IPS-20b (cell line): ENCODE measurements around the gene AATK.

Experiments used
- H3K27ac ChIP-seq: one replicate; pipeline ENCODE4 v1.5.1; 2013; ENCODE audit warnings: low read length
- H3K27me3 ChIP-seq: 2 replicates; pipeline ENCODE4 v1.6.1; 2013; ENCODE audit warnings: mild to moderate bottlenecking, low read length, inconsistent platforms; ENCODE audit not compliant: insufficient read depth
- H3K36me3 ChIP-seq: 2 replicates; pipeline ENCODE4 v1.6.1; 2013; ENCODE audit warnings: low read depth, mild to moderate bottlenecking, inconsistent platforms, low read length, moderate library complexity; ENCODE audit not compliant: insufficient read depth
- H3K4me1 ChIP-seq: 2 replicates; pipeline ENCODE4 v1.6.1; 2013; ENCODE audit warnings: mild to moderate bottlenecking, control low read depth, inconsistent platforms, low read length, moderate library complexity; ENCODE audit not compliant: insufficient read depth
- H3K4me3 ChIP-seq: 2 replicates; pipeline ENCODE4 v1.5.1; 2013; ENCODE audit warnings: mild to moderate bottlenecking, low read length, inconsistent platforms
- H3K9ac ChIP-seq: 2 replicates; pipeline ENCODE4 v1.6.1; 2013; ENCODE audit warnings: low read depth, mild to moderate bottlenecking, inconsistent platforms, low read length, moderate library complexity
- H3K9me3 ChIP-seq: 2 replicates; pipeline ENCODE4 v1.6.1; 2013; ENCODE audit warnings: mild to moderate bottlenecking, low read depth, low read length, inconsistent platforms; ENCODE audit not compliant: insufficient read depth

The AATK gene

DNA sequence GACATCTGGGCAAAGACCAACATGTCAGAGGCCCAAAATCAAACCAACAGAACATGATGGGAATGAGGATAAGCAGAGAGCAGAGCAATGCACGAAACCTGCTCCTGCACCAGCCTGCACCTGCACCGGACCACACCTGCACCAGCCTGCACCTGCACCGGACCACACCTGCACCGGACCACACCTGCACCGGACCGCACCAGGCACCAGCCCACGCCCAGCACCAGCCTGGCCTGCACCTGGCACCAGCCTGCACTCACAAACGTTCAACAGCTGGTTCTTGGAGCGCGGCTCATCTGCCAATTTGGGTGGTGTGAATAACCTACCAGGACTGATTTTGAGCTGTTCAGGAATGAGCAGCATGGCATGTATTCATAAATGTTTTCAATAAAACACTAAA, 38.6 kb upstream of the AATK start:
- Histone ChIP-seq H3K4me3 (no peak overlapping the region), H3K9ac (no peak overlapping the region), H3K36me3 (peaks cover 9% of the 10 kb centered on the region), H3K27me3 (no peaks in the 10 kb centered on the region), H3K4me1 (no peaks in the 10 kb centered on the region), H3K9me3 (no peaks in the 10 kb centered on the region), H3K27ac (no peak overlapping the region)

DNA sequence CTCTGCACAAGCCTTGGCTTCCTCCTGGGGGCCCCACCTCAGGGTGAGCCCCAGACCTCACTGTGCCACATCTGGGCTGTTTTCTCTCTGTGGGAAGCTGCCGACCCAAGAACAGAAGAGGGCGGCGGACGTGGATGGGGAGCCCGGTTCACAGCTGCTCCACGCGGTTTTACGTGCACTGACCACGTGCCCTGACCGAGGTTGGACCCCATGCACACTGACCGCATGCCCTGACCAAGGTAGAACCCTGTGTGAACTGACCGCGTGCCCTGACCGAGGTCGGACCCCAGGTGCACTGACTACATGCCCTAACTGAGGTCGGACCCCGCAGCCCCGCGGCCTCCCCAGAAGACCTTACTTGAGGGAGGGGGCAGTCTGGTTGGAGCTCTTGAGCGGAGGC, 37.1 kb upstream of the AATK start:
- no peak overlapping the region for H3K9ac ChIP-seq
- H3K27ac ChIP-seq: no peak overlapping the region
- peaks cover 12% of the 10 kb centered on the region for H3K36me3 ChIP-seq
- no peaks in the 10 kb centered on the region for H3K4me1 ChIP-seq
- H3K9me3 ChIP-seq: no peaks in the 10 kb centered on the region
- H3K27me3 ChIP-seq: no peaks in the 10 kb centered on the region
- no peak overlapping the region for H3K4me3 ChIP-seq

DNA sequence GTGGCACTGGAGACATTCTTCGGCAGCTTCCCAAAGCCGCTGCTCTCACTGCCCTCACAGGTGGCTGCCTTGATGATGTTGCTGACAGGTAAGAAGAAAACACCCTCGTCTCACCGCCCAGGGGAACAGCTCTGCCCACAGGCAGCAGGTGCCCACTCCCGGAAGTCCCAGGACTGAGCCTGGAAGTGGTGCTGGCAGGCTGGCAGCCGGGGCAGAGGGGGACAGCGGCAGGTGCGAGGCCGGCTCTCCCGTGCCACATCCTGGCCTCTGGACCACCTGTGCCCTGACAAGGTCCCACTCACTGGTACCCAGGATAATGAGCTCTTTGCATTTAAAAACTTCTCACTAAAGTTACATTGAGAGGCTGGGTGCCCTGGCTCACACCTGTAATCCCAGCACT, 36.3 kb upstream of the AATK start:
- Histone ChIP-seq H3K36me3 (peaks cover 11% of the 10 kb centered on the region), H3K27me3 (no peaks in the 10 kb centered on the region), H3K9me3 (no peaks in the 10 kb centered on the region), H3K4me3 (no peak overlapping the region), H3K27ac (no peak overlapping the region), H3K4me1 (no peaks in the 10 kb centered on the region), H3K9ac (no peak overlapping the region)

GRCh38 chr17:81200695-81201580, 34.9 kb upstream of the AATK start:
- H3K9me3 ChIP-seq: no peaks in the 10 kb centered on the region
- no peak overlapping the region for H3K27ac ChIP-seq
- no peak overlapping the region for H3K4me3 ChIP-seq
- no peaks in the 10 kb centered on the region for H3K4me1 ChIP-seq
- H3K36me3 ChIP-seq: peaks cover 11% of the 10 kb centered on the region; the same call in 1 of the 2 replicates
- H3K27me3 ChIP-seq: no peaks in the 10 kb centered on the region
- no peak overlapping the region for H3K9ac ChIP-seq

DNA sequence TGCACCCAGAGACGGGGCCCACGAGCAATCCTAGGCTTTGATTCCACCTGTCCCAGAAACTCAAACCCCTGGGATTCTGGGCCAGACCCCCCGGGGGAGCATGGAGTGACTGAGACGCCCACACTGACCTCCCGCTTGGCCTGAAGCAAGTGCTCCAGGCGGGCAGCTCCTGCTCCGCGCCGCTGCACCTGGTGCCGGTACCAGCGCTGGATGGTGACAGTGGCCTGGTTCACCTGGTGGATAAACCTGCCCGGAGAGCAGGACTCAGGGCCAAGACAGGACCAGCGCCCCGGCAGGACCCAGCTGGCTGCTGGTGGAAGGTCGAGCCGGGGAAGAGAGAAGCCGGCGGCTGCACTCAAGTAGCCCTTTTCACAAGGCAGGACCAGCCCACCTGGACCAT, 34.2 kb upstream of the AATK start:
- H3K9me3 ChIP-seq: no peaks in the 10 kb centered on the region
- H3K27ac ChIP-seq: no peak overlapping the region
- no peak overlapping the region for H3K9ac ChIP-seq
- H3K4me1 ChIP-seq: no peaks in the 10 kb centered on the region
- H3K36me3 ChIP-seq: peaks cover 11% of the 10 kb centered on the region; the same call in 1 of the 2 replicates
- no peaks in the 10 kb centered on the region for H3K27me3 ChIP-seq
- H3K4me3 ChIP-seq: no peak overlapping the region

DNA sequence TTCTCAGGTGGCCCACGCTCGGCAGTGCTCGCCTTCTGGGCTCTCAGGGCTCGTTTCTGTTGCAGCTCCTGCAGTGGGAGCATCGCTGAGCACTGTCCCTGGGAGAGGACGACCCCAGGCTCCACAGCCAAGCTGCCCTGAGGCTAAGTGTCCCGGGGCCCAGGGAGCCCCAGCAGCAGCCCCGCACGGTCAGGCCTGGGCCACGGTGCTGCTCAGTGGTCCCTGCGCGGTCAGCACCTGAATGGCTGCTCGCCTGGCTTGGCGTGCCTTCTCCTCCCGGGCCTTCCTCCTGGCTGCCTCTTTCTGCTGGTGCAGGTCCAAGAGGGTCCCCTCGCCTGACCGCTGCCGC, 33.4 kb upstream of the AATK start:
- Histone ChIP-seq H3K36me3 (peaks cover 11% of the 10 kb centered on the region; the same call in 1 of the 2 replicates), H3K4me3 (no peak overlapping the region), H3K9me3 (no peaks in the 10 kb centered on the region), H3K27me3 (no peaks in the 10 kb centered on the region), H3K9ac (no peak overlapping the region), H3K4me1 (no peaks in the 10 kb centered on the region), H3K27ac (no peak overlapping the region)

DNA sequence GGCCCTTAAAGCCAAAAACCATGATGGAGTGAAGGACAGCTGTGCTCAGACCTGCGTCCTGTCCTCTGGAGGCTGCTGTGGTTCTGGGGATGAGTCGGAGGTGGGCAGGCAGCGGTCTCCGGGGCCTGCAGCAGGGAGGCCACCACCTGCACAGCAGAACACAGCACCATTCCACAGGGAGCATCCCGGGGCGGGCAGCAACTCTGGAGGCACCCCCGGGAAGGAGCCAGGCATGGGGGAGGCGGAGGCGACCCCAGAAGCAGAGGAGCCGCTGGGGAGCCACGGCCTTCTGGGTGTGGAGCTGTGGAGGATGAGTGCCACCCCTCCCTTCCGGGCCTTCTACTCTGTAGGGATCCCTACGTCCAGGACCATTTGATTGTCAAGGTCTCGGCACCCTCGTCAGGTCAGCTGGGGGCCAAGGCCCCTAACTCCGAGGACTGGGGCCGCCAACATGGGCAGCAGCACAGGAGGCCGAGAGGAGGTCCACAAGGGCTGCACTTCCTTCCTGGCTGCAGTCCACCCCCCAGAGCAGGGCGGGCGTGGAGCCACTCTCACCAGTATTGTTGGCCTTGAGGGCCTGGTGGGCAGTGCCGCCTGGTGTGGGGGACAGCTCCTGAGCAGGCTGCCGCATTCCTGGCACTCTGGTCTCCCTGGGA, 32.9 kb upstream of the AATK start:
- H3K9ac ChIP-seq: no peak overlapping the region
- no peaks in the 10 kb centered on the region for H3K4me1 ChIP-seq
- H3K36me3 ChIP-seq: peaks cover 11% of the 10 kb centered on the region; the same call in 1 of the 2 replicates
- no peaks in the 10 kb centered on the region for H3K27me3 ChIP-seq
- H3K27ac ChIP-seq: no peak overlapping the region
- H3K9me3 ChIP-seq: no peaks in the 10 kb centered on the region
- no peak overlapping the region for H3K4me3 ChIP-seq

DNA sequence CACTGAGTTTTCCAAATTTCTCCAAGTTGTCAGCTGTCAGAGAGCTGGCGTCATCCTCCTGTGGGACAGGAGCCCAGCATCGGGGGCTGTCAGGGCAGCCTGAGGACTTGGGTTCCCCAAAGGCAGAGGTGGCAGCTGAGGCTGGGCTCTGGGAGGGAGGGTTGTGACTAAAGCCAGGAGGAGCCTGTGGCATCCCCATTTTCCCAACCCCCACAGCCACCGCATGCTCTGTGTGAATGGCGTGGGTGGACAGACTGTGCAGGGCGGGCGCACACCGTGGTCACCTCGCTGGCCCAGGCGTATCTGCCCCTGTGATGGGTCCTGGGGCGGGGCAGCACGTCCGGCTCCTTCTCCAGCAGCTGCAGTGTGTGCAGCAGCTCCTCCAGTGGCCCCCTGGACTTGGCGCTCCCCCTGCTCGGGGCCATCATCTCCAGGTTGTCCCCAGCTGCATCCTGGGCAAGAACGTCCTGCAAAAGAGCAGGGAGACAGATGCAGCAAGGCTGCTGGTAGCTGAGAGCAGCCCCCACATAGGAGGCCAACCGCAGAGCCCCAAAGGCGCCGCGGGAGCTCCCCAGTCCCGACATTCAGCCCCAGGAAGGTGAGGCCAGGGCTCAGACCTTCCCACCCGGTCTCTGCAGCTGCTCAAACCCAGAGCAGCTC, 31.9 kb upstream of the AATK start:
- H3K27ac ChIP-seq: no peak overlapping the region
- no peak overlapping the region for H3K4me3 ChIP-seq
- no peaks in the 10 kb centered on the region for H3K27me3 ChIP-seq
- no peak overlapping the region for H3K9ac ChIP-seq
- peaks cover 16% of the 10 kb centered on the region for H3K36me3 ChIP-seq
- no peaks in the 10 kb centered on the region for H3K9me3 ChIP-seq
- no peaks in the 10 kb centered on the region for H3K4me1 ChIP-seq

DNA sequence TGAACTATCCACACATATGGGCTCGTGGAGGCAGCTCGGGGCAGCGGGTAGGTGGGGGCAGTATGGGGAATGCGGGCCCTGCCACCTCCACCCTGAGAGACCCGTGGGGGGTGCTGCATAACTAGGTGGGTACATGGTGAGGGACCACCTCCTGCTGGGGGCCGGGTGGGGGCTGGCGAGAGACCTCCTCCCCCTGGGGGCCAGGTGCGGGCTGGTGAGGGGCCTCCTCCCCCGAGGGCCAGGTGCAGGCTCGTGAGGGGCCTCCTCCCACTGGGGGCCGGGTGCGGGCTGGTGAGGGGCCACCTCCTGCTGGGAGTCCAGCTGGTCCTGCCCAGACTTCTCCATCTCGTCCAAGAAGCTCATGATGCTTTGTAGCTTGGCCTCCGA, 31.4 kb upstream of the AATK start:
- H3K27ac ChIP-seq: no peak overlapping the region
- no peaks in the 10 kb centered on the region for H3K4me1 ChIP-seq
- no peak overlapping the region for H3K9ac ChIP-seq
- H3K9me3 ChIP-seq: no peaks in the 10 kb centered on the region
- H3K27me3 ChIP-seq: no peaks in the 10 kb centered on the region
- no peak overlapping the region for H3K4me3 ChIP-seq
- H3K36me3 ChIP-seq: peaks cover 16% of the 10 kb centered on the region

- Histone ChIP-seq H3K27ac (no peak overlapping the region), H3K27me3 (no peaks in the 10 kb centered on the region), H3K36me3 (peaks cover 16% of the 10 kb centered on the region), H3K4me3 (no peak overlapping the region), H3K9ac (no peak overlapping the region), H3K9me3 (no peaks in the 10 kb centered on the region), H3K4me1 (no peaks in the 10 kb centered on the region)
Observed at GRCh38 chr17:81196505-81197408, 30.7 kb upstream of the AATK start.

GRCh38 chr17:81195941-81196495, 30.0 kb upstream of the AATK start:
- Histone ChIP-seq H3K4me1 (no peaks in the 10 kb centered on the region), H3K27ac (no peak overlapping the region), H3K4me3 (no peak overlapping the region), H3K9me3 (no peaks in the 10 kb centered on the region), H3K9ac (no peak overlapping the region), H3K27me3 (no peaks in the 10 kb centered on the region), H3K36me3 (peaks cover 12% of the 10 kb centered on the region)
